HG02852 (cell line): ENCODE results near the gene KL.

Experiments used
- ATAC-seq: cut with Tn5 transposase; IDR thresholded peaks from one replicate; pipeline ENCODE4 v1.9.1; 2021; ENCODE audit warnings: mild to moderate bottlenecking, moderate library complexity; ENCODE audit not compliant: unreplicated experiment

KL gene

GRCh38 chr13:33078263-33078662 is 62.0 kb downstream of the KL start:
- no peak for ATAC-seq

GRCh38 chr13:33079960-33080359 is 63.7 kb downstream of the KL start:
- no peak for ATAC-seq

GRCh38 chr13:33080972-33081590 is 64.9 kb downstream of the KL start:
- ATAC-seq = no peak

- ATAC-seq = no peak
Observed at GRCh38 chr13:33081666-33082065, 65.4 kb downstream of the KL start.

- ATAC-seq = no peak
Observed at GRCh38 chr13:33083054-33083453, 66.8 kb downstream of the KL start.

GRCh38 chr13:33087091-33087490 is 70.9 kb downstream of the KL start:
- no peak for ATAC-seq

- ATAC-seq = no peak
Observed at GRCh38 chr13:33087790-33088189, 71.6 kb downstream of the KL start.

GRCh38 chr13:33089311-33089710 is 73.1 kb downstream of the KL start:
- ATAC-seq = no peak

- ATAC-seq = no peak
Observed at GRCh38 chr13:33090755-33091414, 74.7 kb downstream of the KL start.

- no peak for ATAC-seq
Observed at GRCh38 chr13:33091415-33091774, 75.2 kb downstream of the KL start.

- ATAC-seq = no peak
Observed at GRCh38 chr13:33092073-33092987, 76.1 kb downstream of the KL start.

GRCh38 chr13:33096886-33097605 is 80.8 kb downstream of the KL start:
- no peak for ATAC-seq

GRCh38 chr13:33099860-33100259 is 83.6 kb downstream of the KL start:
- no peak for ATAC-seq

GRCh38 chr13:33100886-33101285 is 84.7 kb downstream of the KL start:
- ATAC-seq = no peak

GRCh38 chr13:33101835-33102234 is 85.6 kb downstream of the KL start:
- ATAC-seq = no peak

- no peak for ATAC-seq
Observed at GRCh38 chr13:33103457-33103856, 87.2 kb downstream of the KL start.

- no peak for ATAC-seq
Observed at GRCh38 chr13:33105387-33106005, 89.3 kb downstream of the KL start.

- peak; percentile 41 for ATAC-seq
Observed at GRCh38 chr13:33106656-33107360, 90.6 kb downstream of the KL start.

- no peak for ATAC-seq
Observed at GRCh38 chr13:33107361-33107760, 91.1 kb downstream of the KL start.

- ATAC-seq = no peak
Observed at GRCh38 chr13:33108620-33109019, 92.4 kb downstream of the KL start.
